ENCODE results near the gene PPIL1. TPM values are rescaled to one million over a fixed set of nuclear protein-coding genes. Genes with fewer than 3 reads are reported as not detected.

The PPIL1 gene
- total RNA-seq, 1 experiment from 2014 or later, result 87.8 TPM

DNA sequence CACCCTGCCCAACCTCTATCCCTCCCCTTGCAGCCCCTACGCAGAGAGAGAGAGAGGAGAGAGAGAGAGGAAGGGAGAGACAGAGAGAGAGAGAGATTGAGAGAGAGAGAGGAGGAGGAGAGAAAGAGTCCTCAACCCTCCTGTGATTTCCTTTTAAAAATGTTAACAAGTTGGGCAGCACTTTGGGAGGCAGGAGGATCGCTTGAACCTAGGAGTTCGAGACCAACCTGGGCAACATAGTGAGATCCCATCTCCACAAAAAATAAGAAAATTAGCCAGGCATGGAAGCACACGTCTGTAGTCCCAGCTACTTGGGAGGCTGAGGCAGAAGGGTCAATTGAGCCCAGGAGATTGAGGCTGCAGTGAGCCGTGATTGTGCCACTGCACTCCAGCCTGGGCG lies 65.4 kb downstream of the PPIL1 start:
- no peak overlapping the region for H3K18ac ChIP-seq (ENCODE audit: insufficient read length, low read depth, low read length)
- no peaks in the 10 kb centered on the region for H3K79me1 ChIP-seq (ENCODE audit: insufficient read depth, low read depth, low read length, poor library complexity, severe bottlenecking)
- no peak overlapping the region for H4K5ac ChIP-seq (ENCODE audit: insufficient read length, low read depth, low read length)
- H2BK120ac ChIP-seq (ENCODE audit: low read depth, low read length, poor library complexity, severe bottlenecking), result no peak overlapping the region
- H3K4me1 ChIP-seq (ENCODE audit: insufficient read depth, low read length), result no peaks in the 10 kb centered on the region; the same call in 1 of the 2 replicates
- no peak overlapping the region for H3K4ac ChIP-seq (ENCODE audit: low read depth, low read length)
- H2AFZ ChIP-seq (ENCODE audit: low read length), result no peak overlapping the region
- H3K14ac ChIP-seq (ENCODE audit: insufficient read depth, low read length), result no peak overlapping the region
- no peak overlapping the region for H3K23ac ChIP-seq (ENCODE audit: insufficient read length, low read depth, low read length)
- no peak overlapping the region for H2BK20ac ChIP-seq (ENCODE audit: low read depth, low read length, poor library complexity, severe bottlenecking)
- H3K9ac ChIP-seq (ENCODE audit: extremely low read depth, insufficient read length, low read length), result no peak overlapping the region
- no peak overlapping the region for H4K91ac ChIP-seq (ENCODE audit: insufficient read length, low read depth, low read length)
- H2BK5ac ChIP-seq (ENCODE audit: insufficient read length, low read length), result no peak overlapping the region
- H3K4me2 ChIP-seq (ENCODE audit: insufficient read depth, insufficient read length, low read length), result no peak overlapping the region
- Mint-ChIP-seq H3K36me3 (ENCODE audit: insufficient read depth in 1 of 3, low read depth in 3 of 3) (no peaks in the 10 kb centered on the region), H3K4me3 (no peak overlapping the region), H3K27ac (no peak overlapping the region), H3K4me1 (peaks cover 18 to 57% of the 10 kb centered on the region in 2 experiments), H3K27me3 (ENCODE audit: low read depth) (peaks cover 57% of the 10 kb centered on the region), H3K9me3 (no peaks in the 10 kb centered on the region; a peak in 1 of 5 replicates)
- no peaks in the 10 kb centered on the region for H3K23me2 ChIP-seq (ENCODE audit: insufficient read length, low read depth, low read length, poor library complexity, severe bottlenecking)
- no peak overlapping the region for H3K56ac ChIP-seq (ENCODE audit: insufficient read length, low read depth, low read length)
- no peaks in the 10 kb centered on the region for H4K20me1 ChIP-seq (ENCODE audit: control insufficient read depth, insufficient read depth, insufficient read length)
- no peak for DNase-seq
- no peak overlapping the region for H4K8ac ChIP-seq (replicated peaks; ENCODE audit: insufficient read length, low read depth, low read length)
- no peak overlapping the region for H2BK12ac ChIP-seq (ENCODE audit: insufficient read length, low read depth, low read length)
- H3K27me3 ChIP-seq (ENCODE audit: insufficient read depth, low read length), result no peaks in the 10 kb centered on the region
- no peak overlapping the region for H3K27ac ChIP-seq (ENCODE audit: insufficient read length, low read depth, low read length)
- no peaks in the 10 kb centered on the region for H3K79me2 ChIP-seq (ENCODE audit: insufficient read depth, low read length)
- no peak for TF ChIP-seq CTCF (conservative IDR thresholded peaks at IDR 0.05)
- no peaks in the 10 kb centered on the region for H3K9me3 ChIP-seq (ENCODE audit: control insufficient read depth, low read depth, low read length)
- no peak overlapping the region for H2AK5ac ChIP-seq (ENCODE audit: insufficient read length, low read length)
- H3T11ph ChIP-seq (ENCODE audit: low read length), result no peak overlapping the region
- WGBS (ENCODE audit: extremely low coverage, insufficient read length, low lambda C conversion rate), result no CpG with 5 or more reads among the region's 6 CpGs
- no peak overlapping the region for H2BK15ac ChIP-seq (ENCODE audit: low read depth, low read length)

All from H9 (cell line).